ENCODE results near the gene COG1.

Gene COG1

GRCh38 chr17:73231395-73231794 is 38.5 kb downstream of the COG1 start:
- no peak for DNase-seq (ENCODE audit: low read depth)

- DNase-seq (ENCODE audit: low read depth), result peak; percentile 97
Observed at GRCh38 chr17:73231841-73232586, 39.2 kb downstream of the COG1 start.

- DNase-seq (ENCODE audit: low read depth), result no peak
Observed at GRCh38 chr17:73232587-73233373, 39.9 kb downstream of the COG1 start.

- no peak for DNase-seq (ENCODE audit: low read depth)
Observed at GRCh38 chr17:73234736-73235135, 41.9 kb downstream of the COG1 start.

GRCh38 chr17:73237714-73238113 is 44.9 kb downstream of the COG1 start:
- DNase-seq (ENCODE audit: low read depth), result no peak

- no peak for DNase-seq (ENCODE audit: low read depth)
Observed at GRCh38 chr17:73240561-73240960, 47.7 kb downstream of the COG1 start.

GRCh38 chr17:73247726-73248125 is 54.9 kb downstream of the COG1 start:
- no peak for DNase-seq (ENCODE audit: low read depth)

GRCh38 chr17:73248532-73248931 is 55.7 kb downstream of the COG1 start:
- no peak for DNase-seq (ENCODE audit: low read depth)

- DNase-seq (ENCODE audit: low read depth), result no peak
Observed at GRCh38 chr17:73249700-73250099, 56.8 kb downstream of the COG1 start.

- no peak for DNase-seq (ENCODE audit: low read depth)
Observed at GRCh38 chr17:73250851-73251640, 58.2 kb downstream of the COG1 start.

- DNase-seq (ENCODE audit: low read depth), result no peak
Observed at GRCh38 chr17:73251871-73252270, 59.0 kb downstream of the COG1 start.

GRCh38 chr17:73255671-73256181 is 62.9 kb downstream of the COG1 start:
- peak; percentile 41 for DNase-seq (ENCODE audit: low read depth)

GRCh38 chr17:73256220-73256619 is 63.4 kb downstream of the COG1 start:
- no peak for DNase-seq (ENCODE audit: low read depth)

GRCh38 chr17:73257516-73257915 is 64.7 kb downstream of the COG1 start:
- DNase-seq (ENCODE audit: low read depth), result no peak
